ENCODE data around the gene TMCC1. TPM values are rescaled to one million over a fixed set of nuclear protein-coding genes. Genes with fewer than 3 reads are reported as not detected.
"Not testable (repeated sequence)": the region's sequence is repeated elsewhere in the genome, so short reads cannot be mapped to it uniquely, and the experiment has no call there.

The TMCC1 gene
- total RNA-seq, 1 donor from 2014 or later: 37.8 TPM

GRCh38 chr3:129837065-129837642, 56.4 kb downstream of the TMCC1 start:
- H3K27me3 Mint-ChIP-seq (ENCODE audit: unreplicated experiment): no peaks in the 10 kb centered on the region
- TF ChIP-seq CTCF (IDR thresholded peaks at IDR 0.05): no peak
- H3K4me3 Mint-ChIP-seq (ENCODE audit: unreplicated experiment): no peak overlapping the region

GRCh38 chr3:129836381-129837064, 57.0 kb downstream of the TMCC1 start:
- no peak for TF ChIP-seq CTCF (IDR thresholded peaks at IDR 0.05)
- Mint-ChIP-seq H3K4me3 (ENCODE audit: unreplicated experiment) (no peak overlapping the region), H3K27ac (ENCODE audit: unreplicated experiment) (peak overlapping the region; percentile 64), H3K27me3 (ENCODE audit: unreplicated experiment) (no peaks in the 10 kb centered on the region), H3K9me3 (ENCODE audit: unreplicated experiment) (peaks cover 6% of the 10 kb centered on the region), H3K36me3 (ENCODE audit: unreplicated experiment) (peaks cover 6% of the 10 kb centered on the region), H3K4me1 (ENCODE audit: unreplicated experiment) (peaks cover 28% of the 10 kb centered on the region)
- DNase-seq (ENCODE audit: extremely low spot score, unreplicated experiment): no peak

More at GRCh38 chr3:129837065-129837642, 56.4 kb downstream of the TMCC1 start:
- Mint-ChIP-seq H3K36me3 (ENCODE audit: unreplicated experiment) (peaks cover 10% of the 10 kb centered on the region), H3K9me3 (ENCODE audit: unreplicated experiment) (peaks cover 6% of the 10 kb centered on the region), H3K27ac (ENCODE audit: unreplicated experiment) (peak overlapping the region; percentile 64), H3K4me1 (ENCODE audit: unreplicated experiment) (peaks cover 25% of the 10 kb centered on the region)
- no peak for DNase-seq (ENCODE audit: extremely low spot score, unreplicated experiment)

- no peak for DNase-seq (ENCODE audit: extremely low spot score, unreplicated experiment)
These were observed 58.3 kb downstream of the TMCC1 start for GRCh38 chr3:129835198-129835597.

GRCh38 chr3:129834580-129834979, 58.9 kb downstream of the TMCC1 start:
- Mint-ChIP-seq H3K4me1 (ENCODE audit: unreplicated experiment) (peaks cover 30% of the 10 kb centered on the region), H3K4me3 (ENCODE audit: unreplicated experiment) (no peak overlapping the region), H3K27me3 (ENCODE audit: unreplicated experiment) (no peaks in the 10 kb centered on the region), H3K36me3 (ENCODE audit: unreplicated experiment) (peaks cover 2% of the 10 kb centered on the region), H3K9me3 (ENCODE audit: unreplicated experiment) (peaks cover 6% of the 10 kb centered on the region), H3K27ac (ENCODE audit: unreplicated experiment) (no peak overlapping the region)
- no peak for DNase-seq (ENCODE audit: extremely low spot score, unreplicated experiment)
- TF ChIP-seq CTCF (IDR thresholded peaks at IDR 0.05): no peak

More at GRCh38 chr3:129835198-129835597, 58.3 kb downstream of the TMCC1 start:
- Mint-ChIP-seq H3K27ac (ENCODE audit: unreplicated experiment) (no peak overlapping the region), H3K36me3 (ENCODE audit: unreplicated experiment) (peaks cover 6% of the 10 kb centered on the region), H3K27me3 (ENCODE audit: unreplicated experiment) (no peaks in the 10 kb centered on the region), H3K9me3 (ENCODE audit: unreplicated experiment) (peaks cover 6% of the 10 kb centered on the region), H3K4me1 (ENCODE audit: unreplicated experiment) (peaks cover 28% of the 10 kb centered on the region), H3K4me3 (ENCODE audit: unreplicated experiment) (no peak overlapping the region)
- no peak for TF ChIP-seq CTCF (IDR thresholded peaks at IDR 0.05)

GRCh38 chr3:129831942-129832341, 61.6 kb downstream of the TMCC1 start:
- H3K9me3 Mint-ChIP-seq (ENCODE audit: unreplicated experiment); H3K36me3 Mint-ChIP-seq (ENCODE audit: unreplicated experiment); H3K27me3 Mint-ChIP-seq (ENCODE audit: unreplicated experiment); DNase-seq (ENCODE audit: extremely low spot score, unreplicated experiment); H3K4me3 Mint-ChIP-seq (ENCODE audit: unreplicated experiment): not testable (repeated sequence)
- Mint-ChIP-seq H3K27ac (ENCODE audit: unreplicated experiment) (peak overlapping the region; percentile 7), H3K4me1 (ENCODE audit: unreplicated experiment) (peaks cover 22% of the 10 kb centered on the region)

Data from osteocyte (in vitro differentiated cells).